PC-3 (cell line): Measurements from ENCODE around the gene TBC1D14. TPM values are rescaled to one million over a fixed set of nuclear protein-coding genes. Genes with fewer than 3 reads are reported as not detected.

Experiments
- ATAC-seq: fragments of 200-7000 bp; cut with Tn5 transposase; 2 replicates; pipeline ENCODE4 v1.9.1; 2020; ENCODE audit warnings: mild to moderate bottlenecking, moderate library complexity
- BruUV-seq: library from RNA; stranded (reverse); fragments of 400-500 nt; replicated peaks from 2 replicates; lab custom pipeline; 2021; lab: Mats Ljungman, UMichigan
- CTCF ChIA-PET: fragments of 300-600 bp; sonication (Branson Sonifier 250); formaldehyde crosslinking; loops from one replicate; lab custom pipeline; 2022; ENCODE audit warnings: antibody characterized with exemption; lab: Charles Lee
- POLR2A ChIA-PET: fragments of 300-600 bp; sonication (Branson Sonifier 250); formaldehyde crosslinking; loops from one replicate; lab custom pipeline; 2022; ENCODE audit warnings: antibody characterized with exemption; ENCODE audit not compliant: unreplicated experiment; lab: Charles Lee
- DNase-seq: peaks from one replicate; pipeline ENCODE4 v3.0.0-alpha.2; 2015
- H2AFZ ChIP-seq: fragments of 300-600 bp; sonication (generic); 2 replicates; pipeline ENCODE4 v1.6.0; 2016; ENCODE audit warnings: antibody characterized with exemption, low read length
- H3F3A ChIP-seq: fragments of 300-600 bp; sonication (generic); one replicate; pipeline ENCODE4 v1.6.0; 2017; ENCODE audit warnings: antibody characterized with exemption, low read length, control low read depth, mild to moderate bottlenecking; ENCODE audit not compliant: unreplicated experiment
- H3K27ac ChIP-seq: fragments of 300-600 bp; sonication (generic); 2 replicates; pipeline ENCODE4 v1.5.1; 2016; ENCODE audit warnings: mild to moderate bottlenecking, low read length
- H3K27me3 ChIP-seq: fragments of 300-600 bp; sonication (generic); 2 replicates; pipeline ENCODE4 v1.6.1; 2016; ENCODE audit warnings: low read length, mixed read lengths
- H3K36me3 ChIP-seq: fragments of 300-600 bp; sonication (generic); 2 replicates; pipeline ENCODE4 v1.6.1; 2016; ENCODE audit warnings: low read depth, mixed run types, low read length, mixed read lengths
- H3K4me1 ChIP-seq: fragments of 300-600 bp; sonication (generic); 2 replicates; pipeline ENCODE4 v1.5.1; 2016; ENCODE audit warnings: low read length; ENCODE audit not compliant: insufficient read depth
- H3K4me2 ChIP-seq: fragments of 300-600 bp; sonication (generic); 2 replicates; pipeline ENCODE4 v1.6.0; 2016; ENCODE audit warnings: low read length
- H3K4me3 ChIP-seq: fragments of 300-600 bp; sonication (generic); 2 replicates; pipeline ENCODE4 v1.5.1; 2016; ENCODE audit warnings: mild to moderate bottlenecking, low read length, mixed read lengths
- H3K79me2 ChIP-seq: fragments of 300-600 bp; sonication (generic); 2 replicates; pipeline ENCODE4 v1.6.1; 2017; ENCODE audit warnings: low read length, mixed read lengths
- H3K9ac ChIP-seq: fragments of 300-600 bp; sonication (generic); 2 replicates; pipeline ENCODE4 v1.6.0; 2016; ENCODE audit warnings: mild to moderate bottlenecking, low read length
- H3K9me2 ChIP-seq: fragments of 300-600 bp; sonication (generic); replicated peaks from 2 replicates; pipeline ENCODE4 v1.6.1; 2016; ENCODE audit warnings: mixed run types, low read length, mixed read lengths
- H3K9me3 ChIP-seq: fragments of 300-600 bp; sonication (generic); 2 replicates; pipeline ENCODE4 v1.6.1; 2016; ENCODE audit warnings: low read length, mixed read lengths
- H4K20me1 ChIP-seq: fragments of 300-600 bp; sonication (generic); 2 replicates; pipeline ENCODE4 v1.6.1; 2016; ENCODE audit warnings: low read length, mixed read lengths
- EZH2 ChIP-seq: fragments of 300-600 bp; sonication (generic); IDR thresholded peaks from one replicate; pipeline ENCODE4 v1.6.1; 2017; ENCODE audit warnings: antibody characterized with exemption, mild to moderate bottlenecking, low read length; ENCODE audit not compliant: unreplicated experiment
- EZH2phosphoT487 ChIP-seq: fragments of 300-600 bp; sonication (generic); IDR thresholded peaks from 2 replicates; pipeline ENCODE4 v1.6.1; 2018; ENCODE audit warnings: mild to moderate bottlenecking, antibody characterized with exemption, low read length, borderline replicate concordance
- intact Hi-C: fragments of 100-400 bp; cut with micrococcal nuclease; formaldehyde crosslinking; loops from 2 replicates; pipeline ENCODE4 v1.9.0; 2023
- total RNA-seq: library from RNA; depleted of rRNA; stranded (reverse); fragments of >200 nt; gene quantifications from 2 replicates; pipeline ENCODE4 v1.2.3, GENCODE V29; 2014
- TF ChIP-seq, protein P1 (sequence below): fragments of 300-600 bp; sonication (generic); conservative IDR thresholded peaks from 2 replicates; pipeline ENCODE4 v1.5.1; 2017; ENCODE audit warnings: antibody characterized with exemption, low read depth, mild to moderate bottlenecking, low read length

Gene TBC1D14
- total RNA-seq, 1 experiment from 2014 or later: 33.0 TPM

GRCh38 chr4:6937754-6938153, 28.1 kb downstream of the TBC1D14 start:
- no peak overlapping the region for H3K4me3 ChIP-seq
- no peaks in the 10 kb centered on the region for H3K36me3 ChIP-seq
- TF ChIP-seq, protein P1, sequence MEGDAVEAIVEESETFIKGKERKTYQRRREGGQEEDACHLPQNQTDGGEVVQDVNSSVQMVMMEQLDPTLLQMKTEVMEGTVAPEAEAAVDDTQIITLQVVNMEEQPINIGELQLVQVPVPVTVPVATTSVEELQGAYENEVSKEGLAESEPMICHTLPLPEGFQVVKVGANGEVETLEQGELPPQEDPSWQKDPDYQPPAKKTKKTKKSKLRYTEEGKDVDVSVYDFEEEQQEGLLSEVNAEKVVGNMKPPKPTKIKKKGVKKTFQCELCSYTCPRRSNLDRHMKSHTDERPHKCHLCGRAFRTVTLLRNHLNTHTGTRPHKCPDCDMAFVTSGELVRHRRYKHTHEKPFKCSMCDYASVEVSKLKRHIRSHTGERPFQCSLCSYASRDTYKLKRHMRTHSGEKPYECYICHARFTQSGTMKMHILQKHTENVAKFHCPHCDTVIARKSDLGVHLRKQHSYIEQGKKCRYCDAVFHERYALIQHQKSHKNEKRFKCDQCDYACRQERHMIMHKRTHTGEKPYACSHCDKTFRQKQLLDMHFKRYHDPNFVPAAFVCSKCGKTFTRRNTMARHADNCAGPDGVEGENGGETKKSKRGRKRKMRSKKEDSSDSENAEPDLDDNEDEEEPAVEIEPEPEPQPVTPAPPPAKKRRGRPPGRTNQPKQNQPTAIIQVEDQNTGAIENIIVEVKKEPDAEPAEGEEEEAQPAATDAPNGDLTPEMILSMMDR: no peak
- TF ChIP-seq EZH2phosphoT487 (no peak), EZH2 (no peak)
- ChIA-PET POLR2A (no interaction called here), CTCF (no interaction called here)
- H3K27me3 ChIP-seq: no peaks in the 10 kb centered on the region
- H3K9me2 ChIP-seq: no peaks in the 10 kb centered on the region
- peaks cover 15% of the 10 kb centered on the region; the same call in 1 of the 2 replicates for H3K4me1 ChIP-seq
- H3K79me2 ChIP-seq: no peaks in the 10 kb centered on the region
- BruUV-seq: no TSS peak
- DNase-seq (no peak), ATAC-seq (no peak)
- H2AFZ ChIP-seq: no peak overlapping the region
- H3K9me3 ChIP-seq: no peaks in the 10 kb centered on the region
- H4K20me1 ChIP-seq: 0 out of 2 replicates have a peak, but pooled peaks cover 4% of the 10 kb centered on the region
- H3K27ac ChIP-seq: no peak overlapping the region
- H3K4me2 ChIP-seq: no peak overlapping the region
- intact Hi-C loops: no loop called here
- no peak overlapping the region for H3K9ac ChIP-seq
- H3F3A ChIP-seq: no peaks in the 10 kb centered on the region

DNA sequence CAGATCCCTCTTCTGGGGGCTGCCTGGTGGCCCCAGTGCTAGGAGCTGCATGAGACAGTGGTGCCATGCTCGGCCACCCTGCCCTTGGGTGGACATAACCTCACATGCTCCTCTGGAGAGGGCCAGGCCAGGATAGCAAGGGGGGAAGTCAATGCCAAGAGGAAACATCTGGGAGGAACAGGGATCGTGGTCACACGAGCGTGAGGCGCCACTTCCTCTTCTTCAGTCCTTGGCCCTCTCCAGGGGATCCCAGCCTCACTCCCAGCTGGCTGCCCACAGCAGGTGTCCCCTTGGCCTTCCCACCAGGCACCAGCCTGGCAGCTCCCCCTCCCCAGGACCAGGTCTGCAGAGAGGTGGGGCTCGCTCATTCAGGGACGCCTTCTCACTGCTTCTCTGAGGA, 28.6 kb downstream of the TBC1D14 start:
- H3K9me3 ChIP-seq: no peaks in the 10 kb centered on the region
- no peak overlapping the region for H3K4me2 ChIP-seq
- H3K27me3 ChIP-seq: no peaks in the 10 kb centered on the region
- no peak overlapping the region for H3K27ac ChIP-seq
- no peaks in the 10 kb centered on the region for H3K36me3 ChIP-seq
- TF ChIP-seq EZH2 (no peak), EZH2phosphoT487 (no peak)
- TF ChIP-seq, protein P1: no peak
- intact Hi-C loops: no loop called here
- ChIA-PET POLR2A (no interaction called here), CTCF (no interaction called here)
- H3K9me2 ChIP-seq: no peaks in the 10 kb centered on the region
- H3K9ac ChIP-seq: no peak overlapping the region
- ATAC-seq (no peak), DNase-seq (no peak)
- H3K4me1 ChIP-seq: peaks cover 15% of the 10 kb centered on the region; the same call in 1 of the 2 replicates
- H3K4me3 ChIP-seq: no peak overlapping the region
- H2AFZ ChIP-seq: no peak overlapping the region
- no TSS peak for BruUV-seq
- no peaks in the 10 kb centered on the region for H3K79me2 ChIP-seq
- 0 out of 2 replicates have a peak, but pooled peaks cover 4% of the 10 kb centered on the region for H4K20me1 ChIP-seq
- no peaks in the 10 kb centered on the region for H3F3A ChIP-seq

GRCh38 chr4:6938647-6939271, 29.1 kb downstream of the TBC1D14 start:
- POLR2A ChIA-PET: no interaction called here
- Histone ChIP-seq H2AFZ (no peak overlapping the region), H3K27me3 (no peaks in the 10 kb centered on the region), H3K4me3 (no peak overlapping the region), H3K4me2 (no peak overlapping the region), H3K4me1 (peaks cover 15% of the 10 kb centered on the region; the same call in 1 of the 2 replicates), H4K20me1 (0 out of 2 replicates have a peak, but pooled peaks cover 4% of the 10 kb centered on the region), H3K9ac (no peak overlapping the region), H3F3A (no peaks in the 10 kb centered on the region), H3K9me2 (no peaks in the 10 kb centered on the region), H3K27ac (no peak overlapping the region), H3K36me3 (no peaks in the 10 kb centered on the region), H3K79me2 (no peaks in the 10 kb centered on the region), H3K9me3 (no peaks in the 10 kb centered on the region)
- BruUV-seq: no TSS peak
- ATAC-seq: no peak
- CTCF ChIA-PET: no interaction called here
- TF ChIP-seq EZH2phosphoT487 (no peak), EZH2 (no peak)
- TF ChIP-seq, protein P1: no peak
- no peak for DNase-seq
- intact Hi-C loops: no loop called here
